Measurements from ENCODE around the gene APOL4.
"Not testable (repeated sequence)": the region's sequence is repeated elsewhere in the genome, so short reads cannot be mapped to it uniquely, and the experiment has no call there.

APOL4 gene

GRCh38 chr22:36201630-36202319, at the start of gene APOL4:
TSS of gene APOL4 (minus strand) at chr22:36201809. CDS start at chr22:36201734, 75 bp downstream.
- DNase-seq: no peak

GRCh38 chr22:36250292-36250960, 48.8 kb upstream of the APOL4 start:
- not testable (repeated sequence) for DNase-seq

- DNase-seq: no peak
Observed at GRCh38 chr22:36249160-36249559, 47.6 kb upstream of the APOL4 start.

- no peak for DNase-seq
Observed at GRCh38 chr22:36247955-36248354, 46.3 kb upstream of the APOL4 start.

- no peak for DNase-seq
Observed at GRCh38 chr22:36246718-36247117, 45.1 kb upstream of the APOL4 start.

- DNase-seq: no peak
Observed at GRCh38 chr22:36245805-36246356, 44.3 kb upstream of the APOL4 start.

- no peak for DNase-seq
Observed at GRCh38 chr22:36244522-36245391, 43.1 kb upstream of the APOL4 start.

- DNase-seq: no peak
Observed at GRCh38 chr22:36243986-36244385, 42.4 kb upstream of the APOL4 start.

- peak; percentile 86 for DNase-seq
Observed at GRCh38 chr22:36239401-36240171, 38.0 kb upstream of the APOL4 start, which contains the start of gene APOL2. TSS of gene APOL2 (minus strand) at chr22:36239527. CDS start at chr22:36233162, 6,365 bp downstream.

- no peak for DNase-seq
Observed at GRCh38 chr22:36239150-36239400, 37.5 kb upstream of the APOL4 start.

GRCh38 chr22:36238373-36239149, 37.0 kb upstream of the APOL4 start:
- no peak for DNase-seq

- DNase-seq: peak; percentile 38
Observed at GRCh38 chr22:36237462-36238372, 36.1 kb upstream of the APOL4 start.

- DNase-seq: no peak
Observed at GRCh38 chr22:36236388-36237319, 35.0 kb upstream of the APOL4 start.

GRCh38 chr22:36235585-36235984, 34.0 kb upstream of the APOL4 start:
- DNase-seq: no peak

GRCh38 chr22:36234919-36235318, 33.3 kb upstream of the APOL4 start:
- DNase-seq: no peak

GRCh38 chr22:36234213-36234612, 32.6 kb upstream of the APOL4 start:
- DNase-seq: no peak

GRCh38 chr22:36233796-36234195, 32.2 kb upstream of the APOL4 start:
- DNase-seq: no peak

- DNase-seq: no peak
Observed at GRCh38 chr22:36232715-36233401, 31.2 kb upstream of the APOL4 start.

- not testable (repeated sequence) for DNase-seq
Observed at GRCh38 chr22:36231051-36231450, 29.4 kb upstream of the APOL4 start.

Measured in stimulated activated CD4-positive, alpha-beta T cell treated with anti-CD3 and anti-CD28 coated beads, Interleukin-4, amount 100 ng/mL, for 24 hours (primary cell).